GM13976 (cell line): ENCODE results near the gene CIB4.

Experiments
- DNase-seq: peaks from one replicate; pipeline ENCODE4 v3.0.0; 2012; ENCODE audit warnings: low spot score
- CTCF ChIP-seq: IDR thresholded peaks from 2 replicates; pipeline ENCODE4 v1.5.1; 2012; ENCODE audit warnings: borderline replicate concordance, mild to moderate bottlenecking; ENCODE audit not compliant: insufficient read depth; ENCODE audit errors: extremely low read depth, missing control alignments, control extremely low read depth
- in situ Hi-C: fragments of 300-500 bp; cut with MboI; formaldehyde crosslinking; loops from one replicate; pipeline ENCODE4 v1.12.0; 2022; ENCODE audit warnings: low sequenced_read_pairs, mixed read lengths, inconsistent platforms; ENCODE audit not compliant: unreplicated experiment

CIB4 gene

GRCh38 chr2:26533661-26534060, 107.5 kb downstream of the CIB4 start:
- no peak for TF ChIP-seq CTCF
- no peak for DNase-seq
- in situ Hi-C loops, result no loop called here

DNA sequence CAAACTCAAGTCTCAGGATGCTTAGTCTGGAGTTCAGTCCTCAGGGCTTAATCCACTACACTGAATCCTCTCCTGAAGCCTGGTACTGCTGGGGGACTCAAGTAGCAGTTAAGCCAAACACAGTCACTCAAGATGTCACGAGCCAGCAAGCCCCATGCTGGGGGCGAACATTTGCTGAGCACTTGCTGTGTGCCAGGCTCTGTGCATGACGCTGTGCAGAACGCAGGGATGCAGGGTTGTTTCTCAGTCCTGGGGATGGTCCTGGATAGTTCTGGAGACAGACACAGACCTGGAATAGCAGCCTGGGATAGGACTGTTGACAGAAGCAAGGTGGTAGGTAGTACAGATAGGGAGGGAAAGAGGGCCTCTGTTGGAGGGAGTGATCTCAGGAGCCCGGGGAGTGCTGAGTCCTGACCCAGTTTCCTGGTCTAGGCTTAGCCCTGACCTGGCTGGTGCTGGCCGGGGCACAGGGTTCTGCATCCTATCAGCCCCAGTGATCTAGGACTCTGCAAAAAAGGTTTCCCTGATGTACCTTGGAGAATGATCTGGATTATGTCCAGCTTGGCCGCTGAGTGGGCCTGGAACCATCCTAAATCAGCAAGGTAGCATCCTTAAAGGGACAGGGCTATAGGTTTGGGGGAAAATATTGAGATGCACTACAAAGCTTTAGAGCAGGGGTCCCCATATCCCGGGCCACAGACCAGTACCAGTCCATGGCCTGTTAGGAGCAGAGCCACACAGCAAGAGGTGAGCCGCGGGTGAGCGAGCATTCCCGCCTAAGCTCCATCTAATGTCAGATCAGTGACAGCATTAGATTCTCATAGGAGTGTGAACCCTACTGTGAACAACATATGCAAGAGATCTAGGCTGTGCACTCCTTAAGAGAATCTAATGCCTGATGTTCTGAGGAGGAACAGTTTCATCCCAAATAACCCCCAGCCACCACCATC, 108.6 kb downstream of the CIB4 start:
- no peak for TF ChIP-seq CTCF
- DNase-seq, result no peak
- in situ Hi-C loops, result no loop called here
